Measurements from ENCODE around the gene PACSIN1.

Gene PACSIN1

DNA sequence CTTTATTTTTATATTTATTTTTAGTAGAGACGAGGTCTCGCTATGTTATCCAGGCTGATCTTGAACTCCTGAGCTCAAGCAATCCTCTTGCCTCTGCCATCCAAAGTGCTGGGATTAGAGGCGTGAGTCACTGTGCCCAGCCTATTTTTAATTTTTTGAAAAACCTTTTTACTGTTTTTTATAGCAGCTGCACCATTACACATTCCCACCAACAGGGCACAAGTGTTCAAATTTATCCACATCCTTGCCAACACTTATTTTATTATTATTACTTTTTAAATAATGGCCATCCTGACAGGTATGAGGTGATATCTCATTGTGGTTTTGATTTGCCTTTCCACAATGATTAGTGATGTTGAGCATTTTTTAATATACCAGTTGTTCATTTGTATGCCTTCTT lies 42.5 kb downstream of the PACSIN1 start:
- TF ChIP-seq, protein P1, sequence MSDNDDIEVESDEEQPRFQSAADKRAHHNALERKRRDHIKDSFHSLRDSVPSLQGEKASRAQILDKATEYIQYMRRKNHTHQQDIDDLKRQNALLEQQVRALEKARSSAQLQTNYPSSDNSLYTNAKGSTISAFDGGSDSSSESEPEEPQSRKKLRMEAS (IDR thresholded peaks at IDR 0.05; ENCODE audit: low read depth, low read length), result no peak
- TF ChIP-seq, protein P2, sequence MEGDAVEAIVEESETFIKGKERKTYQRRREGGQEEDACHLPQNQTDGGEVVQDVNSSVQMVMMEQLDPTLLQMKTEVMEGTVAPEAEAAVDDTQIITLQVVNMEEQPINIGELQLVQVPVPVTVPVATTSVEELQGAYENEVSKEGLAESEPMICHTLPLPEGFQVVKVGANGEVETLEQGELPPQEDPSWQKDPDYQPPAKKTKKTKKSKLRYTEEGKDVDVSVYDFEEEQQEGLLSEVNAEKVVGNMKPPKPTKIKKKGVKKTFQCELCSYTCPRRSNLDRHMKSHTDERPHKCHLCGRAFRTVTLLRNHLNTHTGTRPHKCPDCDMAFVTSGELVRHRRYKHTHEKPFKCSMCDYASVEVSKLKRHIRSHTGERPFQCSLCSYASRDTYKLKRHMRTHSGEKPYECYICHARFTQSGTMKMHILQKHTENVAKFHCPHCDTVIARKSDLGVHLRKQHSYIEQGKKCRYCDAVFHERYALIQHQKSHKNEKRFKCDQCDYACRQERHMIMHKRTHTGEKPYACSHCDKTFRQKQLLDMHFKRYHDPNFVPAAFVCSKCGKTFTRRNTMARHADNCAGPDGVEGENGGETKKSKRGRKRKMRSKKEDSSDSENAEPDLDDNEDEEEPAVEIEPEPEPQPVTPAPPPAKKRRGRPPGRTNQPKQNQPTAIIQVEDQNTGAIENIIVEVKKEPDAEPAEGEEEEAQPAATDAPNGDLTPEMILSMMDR (IDR thresholded peaks at IDR 0.05; ENCODE audit: low read depth, low read length), result no peak
- no peak for TF ChIP-seq POLR2A (IDR thresholded peaks at IDR 0.05; ENCODE audit: extremely low read depth, insufficient read length)
- TF ChIP-seq MYC (IDR thresholded peaks at IDR 0.05; ENCODE audit: low read depth, low read length), result no peak
- DNase-seq (ENCODE audit: low read depth), result no peak
- H3K4me3 ChIP-seq (ENCODE audit: low read depth, low read length), result no peak overlapping the region

DNA sequence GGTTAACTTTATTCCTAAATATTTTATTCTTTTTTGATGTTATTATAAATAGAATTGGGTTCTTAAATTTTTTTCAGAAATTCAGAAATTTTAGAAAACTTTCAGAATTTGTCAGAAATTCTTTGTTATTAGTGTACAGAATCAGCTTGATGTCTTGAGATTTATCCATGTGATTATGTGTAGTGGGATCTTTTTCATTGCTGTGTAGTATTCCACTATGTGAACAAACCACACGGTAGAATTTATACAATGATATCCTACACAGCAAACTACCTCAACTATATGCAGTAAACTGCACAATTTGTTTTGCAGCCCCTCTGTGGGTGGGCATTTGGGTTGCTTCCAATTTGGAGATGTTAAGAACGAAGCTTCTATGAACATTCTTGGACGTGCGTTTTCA lies 43.9 kb downstream of the PACSIN1 start:
- DNase-seq (ENCODE audit: low read depth), result no peak
- no peak overlapping the region for H3K4me3 ChIP-seq (ENCODE audit: low read depth, low read length)
- TF ChIP-seq, protein P2 (IDR thresholded peaks at IDR 0.05; ENCODE audit: low read depth, low read length), result no peak
- no peak for TF ChIP-seq MYC (IDR thresholded peaks at IDR 0.05; ENCODE audit: low read depth, low read length)
- TF ChIP-seq, protein P1 (IDR thresholded peaks at IDR 0.05; ENCODE audit: low read depth, low read length), result no peak
- TF ChIP-seq POLR2A (IDR thresholded peaks at IDR 0.05; ENCODE audit: extremely low read depth, insufficient read length), result no peak

DNA sequence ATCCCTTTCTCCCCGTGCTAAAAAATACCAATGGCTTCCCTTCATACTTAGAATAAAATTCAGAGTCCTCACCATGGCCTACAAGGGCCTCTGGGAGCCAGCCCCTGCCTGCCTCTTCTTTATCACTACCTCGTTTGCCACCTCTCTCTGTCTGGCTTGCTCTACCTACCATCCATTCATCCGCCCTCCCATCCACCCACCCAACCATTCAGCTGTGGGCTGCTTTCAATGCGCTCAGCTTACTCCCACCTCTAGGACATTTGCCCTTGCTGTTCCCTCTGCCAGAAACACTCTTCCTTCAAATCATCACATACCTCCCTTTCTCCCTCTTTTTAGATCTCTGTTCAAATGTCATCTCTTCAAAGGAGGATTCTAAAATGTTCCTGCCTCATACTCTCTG lies 44.4 kb downstream of the PACSIN1 start:
- no peak for DNase-seq (ENCODE audit: low read depth)
- H3K4me3 ChIP-seq (ENCODE audit: low read depth, low read length), result no peak overlapping the region
- TF ChIP-seq MYC (IDR thresholded peaks at IDR 0.05; ENCODE audit: low read depth, low read length) (no peak), POLR2A (IDR thresholded peaks at IDR 0.05; ENCODE audit: extremely low read depth, insufficient read length) (no peak)
- TF ChIP-seq, protein P1 (IDR thresholded peaks at IDR 0.05; ENCODE audit: low read depth, low read length), result no peak
- TF ChIP-seq, protein P2 (IDR thresholded peaks at IDR 0.05; ENCODE audit: low read depth, low read length), result no peak

DNA sequence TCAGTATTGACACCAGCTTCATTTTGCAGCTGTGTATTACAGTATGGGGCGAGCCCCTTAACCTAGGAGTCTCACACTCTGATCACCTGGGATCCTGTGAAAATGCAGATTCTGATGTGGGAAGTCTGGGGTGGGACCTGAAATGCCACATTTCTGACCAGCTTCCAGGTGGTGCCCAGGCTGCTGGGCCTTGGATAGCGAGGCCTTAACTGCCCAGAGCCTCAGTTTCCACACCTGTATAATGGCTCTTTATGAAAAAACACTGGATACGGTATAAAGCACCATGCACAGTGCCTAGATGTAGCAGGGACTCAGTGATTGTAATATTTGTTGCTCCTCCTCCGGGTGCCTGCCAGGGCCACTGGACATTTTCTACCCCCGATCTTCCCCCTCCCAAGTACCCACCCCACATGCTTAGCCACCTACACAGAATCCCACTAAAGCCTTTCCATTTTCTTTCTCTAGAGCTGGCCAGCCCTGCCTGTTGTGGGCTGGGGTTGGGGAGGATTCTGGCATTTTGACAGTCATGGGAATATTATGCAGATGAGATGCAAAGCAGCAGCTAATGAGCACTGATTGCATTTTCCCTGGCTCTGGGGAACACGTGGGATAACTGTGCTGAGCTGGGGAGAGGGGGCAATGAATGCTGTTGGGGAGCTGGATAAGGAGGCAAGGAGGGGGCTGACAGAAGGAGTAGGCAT lies 45.5 kb downstream of the PACSIN1 start:
- TF ChIP-seq, protein P1 (IDR thresholded peaks at IDR 0.05; ENCODE audit: low read depth, low read length), result no peak
- TF ChIP-seq, protein P2 (IDR thresholded peaks at IDR 0.05; ENCODE audit: low read depth, low read length), result no peak
- no peak for TF ChIP-seq MYC (IDR thresholded peaks at IDR 0.05; ENCODE audit: low read depth, low read length)
- no peak for TF ChIP-seq POLR2A (IDR thresholded peaks at IDR 0.05; ENCODE audit: extremely low read depth, insufficient read length)
- DNase-seq (ENCODE audit: low read depth), result no peak
- no peak overlapping the region for H3K4me3 ChIP-seq (ENCODE audit: low read depth, low read length)

DNA sequence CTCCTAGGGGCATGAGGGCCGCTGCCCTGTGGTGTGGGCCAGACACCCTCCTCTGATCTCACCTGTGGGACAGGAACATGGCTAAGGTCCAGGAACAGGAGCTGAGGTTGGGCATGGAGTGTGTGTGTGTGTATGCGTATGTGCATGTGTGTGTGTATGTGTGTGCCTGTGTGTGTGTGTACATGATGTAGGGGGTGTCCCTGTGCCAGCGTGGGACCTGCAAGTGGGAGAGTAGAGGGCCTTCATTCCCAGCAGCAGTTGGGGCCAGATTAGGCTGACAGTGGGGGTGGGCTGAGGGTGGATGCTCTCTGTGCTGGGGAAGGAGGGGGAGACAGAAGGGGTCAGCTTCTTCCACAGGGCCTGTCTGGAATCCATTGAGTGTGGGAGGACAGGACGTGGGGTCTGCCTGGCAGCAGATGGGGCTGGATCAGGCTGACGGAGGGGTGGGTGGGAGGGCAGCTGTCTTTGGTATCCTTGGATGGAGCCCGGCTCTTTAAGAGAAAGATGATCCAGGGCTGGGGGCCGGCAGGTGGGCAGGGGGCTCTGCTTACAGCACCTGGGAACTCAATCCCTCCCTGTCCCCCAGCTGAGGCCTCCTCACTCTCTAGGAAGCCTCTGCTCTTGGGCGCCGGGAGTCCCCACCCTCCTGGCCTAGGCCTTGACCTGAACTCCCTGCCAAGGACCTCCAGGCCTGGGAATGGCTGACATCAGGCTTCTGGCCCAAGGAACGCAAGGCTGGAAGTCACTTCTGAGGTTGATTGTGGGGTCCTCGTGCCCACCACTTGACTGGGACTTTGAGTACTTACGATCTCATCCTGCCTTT lies 46.2 kb downstream of the PACSIN1 start:
- DNase-seq (ENCODE audit: low read depth), result no peak
- TF ChIP-seq, protein P2 (IDR thresholded peaks at IDR 0.05; ENCODE audit: low read depth, low read length), result no peak
- TF ChIP-seq MYC (IDR thresholded peaks at IDR 0.05; ENCODE audit: low read depth, low read length), result no peak
- H3K4me3 ChIP-seq (ENCODE audit: low read depth, low read length), result no peak overlapping the region

Data from NB4 (cell line).